Measurements from ENCODE around the gene UST.
"Not testable (repeated sequence)": the region's sequence is repeated elsewhere in the genome, so short reads cannot be mapped to it uniquely, and the experiment has no call there.

The UST gene

DNA sequence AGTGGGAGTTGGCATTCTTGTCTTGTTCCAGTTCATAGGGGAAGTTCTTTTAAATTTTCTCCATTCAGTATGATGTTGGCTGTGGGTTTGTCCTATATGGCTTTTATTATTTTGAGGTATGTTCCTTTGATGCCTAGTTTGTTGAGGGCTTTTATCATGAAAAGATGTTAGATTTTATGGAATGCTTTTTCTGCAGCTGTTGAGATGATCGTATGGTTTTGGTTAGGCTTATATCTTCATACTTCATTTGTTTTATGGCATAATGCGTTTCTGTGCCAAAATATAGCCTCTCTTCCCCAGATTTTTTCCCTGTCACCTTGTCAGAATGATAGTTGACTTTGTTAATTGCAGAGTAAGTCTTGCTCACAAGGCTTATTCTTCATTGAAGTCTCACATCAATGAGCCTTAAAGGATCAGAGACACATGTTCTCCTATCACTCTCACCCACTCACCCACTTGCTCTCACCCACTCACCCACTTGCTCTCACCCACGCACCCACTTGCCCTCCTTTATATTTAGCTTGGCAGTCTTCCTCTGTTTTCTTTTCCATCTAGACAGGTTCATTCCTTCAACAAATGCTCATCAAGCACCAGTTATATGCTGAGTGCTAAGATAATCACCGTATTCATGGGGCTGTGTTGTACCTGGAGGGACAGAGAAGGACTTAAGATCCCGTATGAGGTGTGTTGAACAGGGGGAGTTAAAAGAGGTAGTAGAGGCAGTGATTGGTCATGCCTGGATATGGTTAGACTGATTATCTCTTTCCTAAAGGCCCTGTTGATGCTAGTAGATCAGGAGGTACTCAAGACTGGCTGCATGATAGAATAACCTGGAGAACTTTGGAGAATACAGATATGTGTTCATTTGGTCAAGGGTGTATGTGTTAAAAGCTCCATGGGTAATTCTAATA, 19.3 kb downstream of the UST start:
- no peak for DNase-seq (ENCODE audit: low spot score)

GRCh38 chr6:148768646-148769270, 21.9 kb downstream of the UST start:
- no peak for DNase-seq (ENCODE audit: low spot score)

GRCh38 chr6:148769304-148769968, 22.6 kb downstream of the UST start:
- no peak for DNase-seq (ENCODE audit: low spot score)

DNA sequence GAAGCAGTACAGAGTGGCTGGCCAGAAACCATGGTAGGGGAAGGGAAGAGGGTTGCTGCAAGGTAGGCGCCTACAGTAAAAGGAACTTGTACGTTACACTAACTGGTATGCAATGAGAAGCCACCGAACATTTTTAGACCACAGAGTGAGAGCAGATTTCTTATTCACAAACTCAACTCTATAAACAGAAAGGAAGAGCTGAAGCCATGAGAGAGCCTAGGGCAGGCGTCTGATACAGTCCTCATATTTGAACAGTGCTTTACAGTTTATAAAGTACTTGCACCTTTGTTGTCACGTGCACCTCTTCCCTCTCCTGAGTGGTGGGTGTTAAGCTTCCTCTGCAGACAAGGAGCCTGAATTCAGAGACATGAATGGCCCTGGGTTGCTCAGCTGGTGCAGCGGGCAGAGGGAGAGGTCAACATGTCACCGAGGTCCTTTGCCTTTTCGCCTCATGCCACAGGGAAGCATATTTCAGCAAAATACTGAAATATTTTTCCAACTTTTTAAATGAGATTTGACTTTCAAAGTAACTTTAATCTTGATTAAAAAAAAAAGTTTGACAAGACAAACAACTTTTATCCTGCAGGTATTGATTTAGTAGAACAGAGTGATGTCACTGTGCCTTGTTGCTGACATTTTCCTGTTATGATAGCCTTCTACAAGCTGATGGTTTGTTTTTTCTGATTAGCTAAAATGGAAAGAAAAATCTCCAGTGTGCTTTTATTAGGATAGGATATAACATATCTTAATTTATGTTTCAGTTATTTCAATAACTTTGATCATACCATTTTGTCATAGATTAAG, 23.8 kb downstream of the UST start:
- DNase-seq (ENCODE audit: low spot score) = no peak

DNA sequence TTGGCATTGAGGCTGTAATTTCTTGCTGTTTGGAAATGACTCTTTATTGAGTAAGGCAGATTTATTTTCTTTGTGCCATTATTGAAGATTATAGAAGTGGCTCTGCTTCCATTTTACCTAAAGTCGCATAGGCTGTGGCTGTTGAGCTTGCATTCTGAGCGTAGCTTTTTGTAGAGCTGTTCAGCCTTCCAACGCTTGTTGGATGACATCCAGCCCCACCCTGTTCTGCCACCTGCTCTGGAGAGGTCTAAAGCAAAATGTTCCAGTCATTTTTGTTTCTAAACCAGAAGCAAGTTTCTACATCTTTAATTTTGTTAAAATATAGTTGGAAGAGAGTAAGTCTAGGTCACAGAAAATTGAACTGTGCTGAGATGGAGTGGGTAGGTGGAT, 24.4 kb downstream of the UST start:
- DNase-seq (ENCODE audit: low spot score) = no peak

- DNase-seq (ENCODE audit: low spot score) = no peak
Measured at GRCh38 chr6:148771896-148772554, 25.2 kb downstream of the UST start.

GRCh38 chr6:148775161-148775560, 28.3 kb downstream of the UST start:
- DNase-seq (ENCODE audit: low spot score) = no peak

- no peak for DNase-seq (ENCODE audit: low spot score)
Measured at GRCh38 chr6:148776321-148777308, 29.8 kb downstream of the UST start.

DNA sequence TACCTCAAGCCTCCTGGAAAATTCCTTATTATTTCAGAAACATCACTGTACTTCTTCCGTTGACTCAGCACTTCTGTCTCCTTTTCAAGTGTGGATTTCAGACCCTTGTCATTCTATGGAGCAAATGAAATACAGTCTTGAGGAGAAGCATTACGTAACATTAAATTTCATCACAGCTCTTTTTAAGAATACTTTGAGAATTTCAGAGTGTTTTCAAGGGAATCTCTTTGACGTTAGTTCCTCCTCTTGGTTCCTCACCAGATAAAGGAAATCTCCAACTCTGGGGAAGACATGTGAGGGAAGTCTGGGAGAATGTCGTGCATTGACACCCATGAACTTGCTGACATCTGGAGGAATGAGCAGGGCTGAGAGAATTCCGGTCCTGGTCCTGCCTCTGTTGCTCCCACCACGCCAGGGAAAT, 32.3 kb downstream of the UST start:
- DNase-seq (ENCODE audit: low spot score) = no peak

DNA sequence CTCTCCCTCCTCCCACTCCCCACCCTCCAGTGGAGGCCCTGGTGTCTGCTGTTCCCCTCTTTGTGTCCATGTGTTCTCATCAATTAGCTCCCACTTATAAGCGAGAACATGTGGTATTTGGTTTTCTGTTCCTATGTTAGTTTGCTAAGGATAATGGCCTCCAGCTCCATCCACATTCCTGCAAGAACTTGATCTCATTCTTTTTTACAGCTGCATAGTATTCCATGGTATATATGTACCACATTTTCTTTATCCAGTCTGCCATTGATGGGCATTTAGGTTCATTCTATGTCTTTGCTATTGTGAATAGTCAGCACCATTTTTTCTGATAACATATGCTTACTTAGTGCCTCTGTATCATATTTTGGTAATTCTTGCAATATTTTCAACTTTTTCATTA, 33.6 kb downstream of the UST start:
- DNase-seq (ENCODE audit: low spot score) = not testable (repeated sequence)

- no peak for DNase-seq (ENCODE audit: low spot score)
Measured at GRCh38 chr6:148780918-148781436, 34.1 kb downstream of the UST start.

- no peak for DNase-seq (ENCODE audit: low spot score)
Measured at GRCh38 chr6:148789948-148790347, 43.1 kb downstream of the UST start.

- DNase-seq (ENCODE audit: low spot score) = no peak
Measured at GRCh38 chr6:148790404-148790803, 43.6 kb downstream of the UST start.

- no peak for DNase-seq (ENCODE audit: low spot score)
Measured at GRCh38 chr6:148790817-148791216, 44.0 kb downstream of the UST start.

- no peak for DNase-seq (ENCODE audit: low spot score)
Measured at GRCh38 chr6:148791372-148791771, 44.5 kb downstream of the UST start.

DNA sequence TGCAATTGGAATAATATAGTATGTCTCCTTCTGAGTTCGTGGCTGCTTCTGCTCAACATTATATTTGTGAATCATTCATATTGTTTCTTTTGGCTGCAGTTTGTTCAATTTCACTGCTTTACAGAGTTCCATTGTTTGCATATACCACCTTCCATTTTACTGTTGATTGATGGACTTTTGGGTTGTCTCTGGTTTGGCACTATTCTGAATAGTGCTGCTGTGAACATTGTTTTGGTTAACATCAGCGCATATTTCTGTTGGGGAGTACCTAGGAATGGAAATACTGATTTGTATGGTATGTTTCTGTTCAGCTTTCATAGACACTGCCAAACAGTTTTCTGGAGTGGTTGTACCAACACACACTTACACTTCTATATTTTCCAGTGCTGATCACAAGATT, 46.9 kb downstream of the UST start:
- no peak for DNase-seq (ENCODE audit: low spot score)

GRCh38 chr6:148794797-148795196, 48.0 kb downstream of the UST start:
- DNase-seq (ENCODE audit: low spot score) = no peak

GRCh38 chr6:148795563-148795962, 48.7 kb downstream of the UST start:
- no peak for DNase-seq (ENCODE audit: low spot score)

- no peak for DNase-seq (ENCODE audit: low spot score)
Measured at GRCh38 chr6:148799647-148800046, 52.8 kb downstream of the UST start.

GRCh38 chr6:148800536-148800935, 53.7 kb downstream of the UST start:
- no peak for DNase-seq (ENCODE audit: low spot score)
